GM21390 (cell line): ENCODE data around the gene BTBD6.
"Not testable (repeated sequence)": the region's sequence is repeated elsewhere in the genome, so short reads cannot be mapped to it uniquely, and the experiment has no call there.

Experiments used
- ATAC-seq: cut with Tn5 transposase; IDR thresholded peaks from one replicate; pipeline ENCODE4 v1.9.1; 2021; ENCODE audit not compliant: unreplicated experiment

BTBD6 gene

DNA sequence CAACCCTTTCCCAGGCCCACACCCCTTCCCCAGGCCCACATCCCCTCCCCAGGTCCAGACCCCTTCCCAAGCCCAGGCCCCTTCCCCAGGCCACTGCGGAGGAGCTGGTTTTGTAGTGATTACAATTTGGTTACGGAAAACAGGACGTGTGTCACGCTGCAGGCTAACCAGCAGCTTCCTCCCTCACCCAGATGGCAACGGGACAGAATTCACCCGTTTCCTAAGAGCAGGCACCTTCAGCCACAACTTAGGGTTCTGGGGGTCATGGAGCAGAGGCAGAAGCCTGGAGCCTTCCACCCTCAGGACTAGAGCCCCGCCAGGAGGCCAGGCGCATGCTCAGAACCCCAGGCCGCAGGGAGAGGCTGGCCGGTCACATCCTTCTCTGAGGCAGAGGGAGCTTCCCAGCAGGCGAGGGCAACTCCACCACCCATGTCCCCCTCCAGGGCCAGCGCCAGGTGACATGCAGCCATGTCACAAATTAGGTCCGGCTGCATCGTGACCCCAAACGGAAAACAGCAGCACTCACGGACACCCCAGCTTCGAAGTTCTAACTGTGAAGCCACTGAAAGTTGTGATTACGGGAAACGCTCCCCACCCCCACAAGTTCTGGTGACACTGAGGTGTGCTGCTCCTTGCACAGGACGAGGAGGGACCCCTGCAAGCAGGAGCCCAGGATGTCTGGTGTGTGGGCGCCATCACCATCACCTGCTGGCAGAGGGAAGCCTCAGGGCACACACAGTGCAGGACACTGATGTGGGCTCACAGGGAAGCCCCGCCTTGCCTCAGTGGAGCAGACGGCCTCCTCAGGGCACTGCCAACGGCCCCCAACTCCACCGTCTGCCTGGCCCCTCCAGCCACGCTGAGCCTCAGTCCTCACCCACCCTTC is 44.7 kb downstream of the BTBD6 start:
- ATAC-seq: no peak

DNA sequence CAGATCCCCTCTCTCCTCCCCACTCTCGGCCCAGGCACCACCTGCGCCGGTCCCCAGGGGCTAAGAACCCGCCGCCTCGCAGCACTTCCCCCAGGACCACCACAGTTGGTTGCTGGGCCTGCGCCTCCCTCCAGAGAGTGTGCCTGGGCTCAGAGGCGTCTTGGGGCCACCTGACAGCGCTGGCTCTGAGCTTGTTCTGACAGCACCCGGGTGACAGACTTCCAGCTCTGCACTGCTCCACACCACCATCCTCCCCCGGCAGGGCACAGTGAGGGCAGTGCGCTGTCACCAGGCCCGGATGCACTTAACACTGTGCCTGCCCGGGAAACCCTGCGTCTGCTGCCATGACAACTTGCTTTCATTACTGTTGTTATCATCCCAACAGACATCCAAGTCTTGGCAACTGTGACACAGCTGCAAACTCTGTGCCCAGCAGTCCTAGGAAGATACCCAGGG is 45.8 kb downstream of the BTBD6 start:
- ATAC-seq: peak; percentile 55

DNA sequence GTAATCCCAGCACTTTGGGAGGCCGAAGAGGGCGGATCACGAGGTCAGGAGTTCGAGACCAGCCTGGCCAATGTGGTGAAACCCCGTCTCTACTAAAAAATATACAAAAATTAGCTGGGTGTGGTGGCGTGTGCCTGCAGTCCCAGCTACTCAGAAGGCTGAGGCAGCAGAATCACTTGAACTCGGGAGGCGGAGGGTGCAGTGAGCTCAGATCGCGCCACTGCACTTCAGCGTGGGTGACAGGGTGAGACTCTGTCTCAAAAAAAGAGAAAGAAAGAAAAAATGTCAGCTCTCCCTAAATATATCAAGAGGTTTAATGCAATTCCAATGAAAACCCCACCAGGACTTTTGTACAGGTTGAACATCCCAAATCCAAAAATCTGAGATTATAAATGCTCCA is 49.0 kb downstream of the BTBD6 start:
- not testable (repeated sequence) for ATAC-seq

DNA sequence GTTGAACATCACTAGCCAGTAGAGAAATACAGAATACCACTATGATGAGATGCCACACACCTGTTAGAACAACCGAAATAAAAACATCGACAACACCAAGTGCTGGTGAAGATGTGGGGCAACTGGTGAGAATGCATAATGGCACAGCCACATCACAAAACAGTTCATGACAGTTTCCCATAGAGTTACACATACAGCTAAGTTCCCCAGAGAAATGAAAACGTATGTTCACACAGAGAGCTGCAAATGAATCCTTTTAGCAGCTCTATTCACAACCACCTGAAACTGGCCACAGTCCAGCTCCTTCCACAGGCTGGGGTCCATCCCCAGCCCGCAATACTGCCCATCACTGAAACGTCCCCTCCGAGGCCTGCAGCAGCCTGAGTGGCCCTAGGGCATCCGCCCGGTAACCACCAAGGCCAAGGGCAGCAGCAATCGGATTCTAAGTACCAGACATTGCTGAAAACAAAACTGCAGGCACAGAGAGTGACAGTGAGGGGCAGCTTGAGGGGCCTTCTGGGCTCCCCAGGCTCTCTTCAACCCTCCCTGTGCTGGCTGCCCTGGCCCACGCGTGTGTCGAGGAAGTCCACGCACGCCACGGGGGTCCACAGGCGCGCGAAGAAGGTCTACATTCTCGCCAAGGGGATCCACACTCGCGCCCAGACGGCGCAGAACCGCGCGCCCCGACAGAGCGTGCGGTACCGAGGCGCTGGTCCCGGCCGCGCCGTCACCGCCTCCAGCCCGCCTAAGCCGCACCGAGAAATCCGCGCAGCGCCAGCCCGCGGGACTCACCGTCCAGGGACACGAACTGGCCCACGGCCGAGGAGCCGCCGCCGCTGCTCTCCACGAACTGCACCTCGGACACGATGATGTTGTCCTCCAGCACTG is 51.6 kb downstream of the BTBD6 start:
- peak; percentile 13 for ATAC-seq
